Measurements from ENCODE around the gene CYP2D6. TPM values are rescaled to one million over a fixed set of nuclear protein-coding genes. Genes with fewer than 3 reads are reported as not detected.
A peak's percentile ranks its signal among the peaks of the same experiment; 100 is the strongest.

The CYP2D6 gene
- total RNA-seq, 1 experiment from 2014 or later, result 9.3 TPM

DNA sequence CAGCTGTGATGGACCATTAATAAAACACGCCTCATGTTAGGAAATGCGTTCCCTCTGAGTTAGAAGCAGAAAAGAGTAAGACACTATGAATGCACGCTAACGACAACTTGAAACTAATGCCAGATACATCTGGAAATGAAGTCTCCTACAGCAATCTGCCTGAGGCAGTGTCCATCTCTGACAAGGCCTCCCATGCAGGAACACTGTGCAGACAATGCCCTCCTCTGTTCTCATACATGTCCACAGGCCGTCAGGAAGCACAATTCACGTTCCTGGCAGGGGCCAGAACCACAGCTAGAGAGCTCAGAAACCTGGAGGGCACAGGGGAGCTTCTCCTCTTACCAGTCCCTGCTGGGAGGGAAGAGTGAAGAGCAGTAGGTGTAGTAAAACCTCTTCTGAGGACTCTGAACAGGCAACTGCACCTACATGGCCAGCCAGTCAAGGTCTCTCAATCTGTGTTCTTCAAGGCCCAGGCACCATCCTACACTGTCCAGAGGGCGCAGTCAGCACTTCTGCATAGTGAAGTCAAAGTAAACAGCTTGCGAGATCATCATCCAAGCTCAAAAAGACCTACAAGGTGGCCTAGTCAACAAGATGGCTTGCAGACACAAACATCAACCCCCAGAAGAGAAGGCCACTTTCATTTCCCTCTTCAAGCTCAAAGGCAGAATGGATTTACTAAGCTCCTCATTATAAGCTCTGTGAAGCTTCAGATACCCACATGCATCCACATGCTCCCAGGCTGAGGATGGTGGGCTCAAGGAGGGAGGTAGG lies 41.5 kb upstream of the CYP2D6 start:
- H3K4me3 Mint-ChIP-seq (ENCODE audit: low read depth, unreplicated experiment), result no peak overlapping the region
- no peaks in the 10 kb centered on the region for H3K9me3 Mint-ChIP-seq (ENCODE audit: low read depth, unreplicated experiment)
- intact Hi-C loops (cut with micrococcal nuclease; ENCODE audit: unreplicated experiment), result no loop called here

GRCh38 chr22:42171417-42171816 lies 40.8 kb upstream of the CYP2D6 start:
- Mint-ChIP-seq H3K27me3 (ENCODE audit: unreplicated experiment) (no peaks in the 10 kb centered on the region), H3K9me3 (ENCODE audit: low read depth, unreplicated experiment) (no peaks in the 10 kb centered on the region), H3K36me3 (ENCODE audit: insufficient read depth, unreplicated experiment) (peaks cover 21% of the 10 kb centered on the region), H3K4me3 (ENCODE audit: low read depth, unreplicated experiment) (no peak overlapping the region), H3K27ac (ENCODE audit: unreplicated experiment) (no peak overlapping the region), H3K4me1 (ENCODE audit: low read depth, unreplicated experiment) (peaks cover 22% of the 10 kb centered on the region)
- DNase-seq, result no peak
- no TSS peak for BruUV-seq (replicated peaks)
- CTCF ChIA-PET, result no interaction called here
- no peak for TF ChIP-seq CTCF (IDR thresholded peaks at IDR 0.05; ENCODE audit: unreplicated experiment)
- intact Hi-C loops (cut with micrococcal nuclease; ENCODE audit: unreplicated experiment), result no loop called here

More for the DNA sequence above, 41.5 kb upstream of the CYP2D6 start:
- CTCF ChIA-PET, result interaction anchor here (0.7 to 1.1 kb wide), 2 partner anchors 17 to 436 kb away, joined by 3 to 5 read pairs; no protein-coding TSS in a partner anchor
- Mint-ChIP-seq H3K36me3 (ENCODE audit: insufficient read depth, unreplicated experiment) (peaks cover 21% of the 10 kb centered on the region), H3K4me1 (ENCODE audit: low read depth, unreplicated experiment) (peaks cover 28% of the 10 kb centered on the region), H3K27me3 (ENCODE audit: unreplicated experiment) (no peaks in the 10 kb centered on the region), H3K27ac (ENCODE audit: unreplicated experiment) (no peak overlapping the region)
- BruUV-seq (replicated peaks), result no TSS peak
- no peak for TF ChIP-seq CTCF (IDR thresholded peaks at IDR 0.05; ENCODE audit: unreplicated experiment)
- DNase-seq, result no peak

- no peak for DNase-seq
- CTCF ChIA-PET, result no interaction called here
- intact Hi-C loops (cut with micrococcal nuclease; ENCODE audit: unreplicated experiment), result no loop called here
- peaks cover 21% of the 10 kb centered on the region for H3K36me3 Mint-ChIP-seq (ENCODE audit: insufficient read depth, unreplicated experiment)
- peaks cover 20% of the 10 kb centered on the region for H3K4me1 Mint-ChIP-seq (ENCODE audit: low read depth, unreplicated experiment)
- H3K9me3 Mint-ChIP-seq (ENCODE audit: low read depth, unreplicated experiment), result no peaks in the 10 kb centered on the region
- H3K27me3 Mint-ChIP-seq (ENCODE audit: unreplicated experiment), result no peaks in the 10 kb centered on the region
- no TSS peak for BruUV-seq (replicated peaks)
- no peak overlapping the region for H3K4me3 Mint-ChIP-seq (ENCODE audit: low read depth, unreplicated experiment)
- H3K27ac Mint-ChIP-seq (ENCODE audit: unreplicated experiment), result no peak overlapping the region
- TF ChIP-seq CTCF (IDR thresholded peaks at IDR 0.05; ENCODE audit: unreplicated experiment), result no peak
These were observed 40.3 kb upstream of the CYP2D6 start for GRCh38 chr22:42170946-42171345.

DNA sequence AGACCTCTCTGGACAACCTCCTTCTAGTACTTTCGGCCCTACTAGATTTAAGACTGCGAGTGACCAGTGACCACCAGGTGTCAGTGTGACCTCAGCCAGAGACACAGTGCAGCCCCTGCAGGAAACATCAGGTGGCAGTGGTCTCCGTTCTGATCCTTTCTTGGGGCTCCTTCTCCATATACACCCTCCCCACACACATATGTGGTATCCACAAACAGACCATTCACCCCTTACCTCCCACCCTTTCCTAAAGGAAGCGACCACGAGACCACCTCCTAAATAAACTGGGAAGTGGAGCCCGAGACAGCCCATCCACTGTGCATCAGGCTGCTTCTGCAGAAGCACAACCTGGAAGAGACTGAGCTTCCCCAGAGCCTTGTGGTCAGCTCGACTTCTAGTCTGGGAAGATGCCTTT lies 38.5 kb upstream of the CYP2D6 start:
- CTCF ChIA-PET, result interaction anchor here (0.7 to 0.9 kb wide), 2 partner anchors 145 to 269 kb away, joined by 3 to 4 read pairs; no protein-coding TSS in a partner anchor
- Mint-ChIP-seq H3K4me3 (ENCODE audit: low read depth, unreplicated experiment) (no peak overlapping the region), H3K27me3 (ENCODE audit: unreplicated experiment) (no peaks in the 10 kb centered on the region), H3K4me1 (ENCODE audit: low read depth, unreplicated experiment) (peaks cover 20% of the 10 kb centered on the region), H3K9me3 (ENCODE audit: low read depth, unreplicated experiment) (no peaks in the 10 kb centered on the region), H3K27ac (ENCODE audit: unreplicated experiment) (no peak overlapping the region), H3K36me3 (ENCODE audit: insufficient read depth, unreplicated experiment) (peaks cover 21% of the 10 kb centered on the region)
- no TSS peak for BruUV-seq (replicated peaks)
- peak; percentile 97 for TF ChIP-seq CTCF (IDR thresholded peaks at IDR 0.05; ENCODE audit: unreplicated experiment)
- intact Hi-C loops (cut with micrococcal nuclease; ENCODE audit: unreplicated experiment), result loop anchor here (1.0 to 2.0 kb wide), 2 partner anchors 268 to 275 kb away; no protein-coding TSS in a partner anchor
- peak; percentile 85 for DNase-seq

Measured in Calu3 (cell line).